ENCODE results near the gene GATA5.

The GATA5 gene

GRCh38 chr20:62449951-62450691 is 25.7 kb downstream of the GATA5 start:
- no peak for DNase-seq

- no peak for DNase-seq
These were observed 27.0 kb downstream of the GATA5 start for GRCh38 chr20:62448788-62449187.

- no peak for DNase-seq
These were observed 27.8 kb downstream of the GATA5 start for GRCh38 chr20:62448038-62448437.

GRCh38 chr20:62446888-62447869 is 28.6 kb downstream of the GATA5 start:
- no peak for DNase-seq

GRCh38 chr20:62446481-62446880 is 29.3 kb downstream of the GATA5 start:
- DNase-seq, result no peak

- no peak for DNase-seq
These were observed 30.0 kb downstream of the GATA5 start for GRCh38 chr20:62445553-62446340.

- no peak for DNase-seq
These were observed 31.5 kb downstream of the GATA5 start for GRCh38 chr20:62444286-62444685.

- no peak for DNase-seq
These were observed 33.7 kb downstream of the GATA5 start for GRCh38 chr20:62441987-62442539.

- DNase-seq, result no peak
These were observed 36.6 kb downstream of the GATA5 start for GRCh38 chr20:62439218-62439617.

- DNase-seq, result no peak
These were observed 37.9 kb downstream of the GATA5 start for GRCh38 chr20:62437927-62438326.

GRCh38 chr20:62437496-62437895 is 38.3 kb downstream of the GATA5 start:
- no peak for DNase-seq

- DNase-seq, result no peak
These were observed 39.1 kb downstream of the GATA5 start for GRCh38 chr20:62436692-62437091.

GRCh38 chr20:62433658-62434497 is 41.9 kb downstream of the GATA5 start:
- no peak for DNase-seq

GRCh38 chr20:62430866-62431447 is 44.8 kb downstream of the GATA5 start:
- DNase-seq, result no peak

GRCh38 chr20:62430311-62430853 is 45.4 kb downstream of the GATA5 start:
- no peak for DNase-seq

- DNase-seq, result no peak
These were observed 46.1 kb downstream of the GATA5 start for GRCh38 chr20:62429455-62430310.

- DNase-seq, result no peak
These were observed 47.1 kb downstream of the GATA5 start for GRCh38 chr20:62428396-62429295.

GRCh38 chr20:62428002-62428372 is 47.8 kb downstream of the GATA5 start:
- DNase-seq, result no peak

Data from activated T-cell treated with anti-CD3 and anti-CD28 coated beads for 4 hours (primary cell).